HUES64 (cell line): ENCODE measurements around the gene ZMIZ1.
A peak's percentile ranks its signal among the peaks of the same experiment; 100 is the strongest.

ENCODE experiments used
- H3K27ac ChIP-seq: 2 replicates; pipeline ENCODE4 v1.7.0; 2013; ENCODE audit warnings: low read depth, low read length, inconsistent platforms
- H3K27me3 ChIP-seq: 2 replicates; pipeline ENCODE4 v1.6.1; 2013; ENCODE audit warnings: mild to moderate bottlenecking, low read length; ENCODE audit not compliant: insufficient read depth
- H3K36me3 ChIP-seq: 2 replicates; pipeline ENCODE4 v1.6.1; 2013; ENCODE audit warnings: mild to moderate bottlenecking, low read length; ENCODE audit not compliant: insufficient read depth
- H3K4me1 ChIP-seq: 2 replicates; pipeline ENCODE4 v1.6.1; 2013; ENCODE audit warnings: mild to moderate bottlenecking, low read length, moderate library complexity; ENCODE audit not compliant: insufficient read depth
- H3K4me3 ChIP-seq: 2 replicates; pipeline ENCODE4 v1.5.1; 2013; ENCODE audit warnings: mild to moderate bottlenecking, low read length, moderate library complexity
- H3K9ac ChIP-seq: 2 replicates; pipeline ENCODE4 v1.6.1; 2013; ENCODE audit warnings: mild to moderate bottlenecking, low read depth, low read length
- H3K9me3 ChIP-seq: 2 replicates; pipeline ENCODE4 v1.6.1; 2013; ENCODE audit warnings: low read depth, low read length; ENCODE audit not compliant: insufficient read depth
- WGBS: fragments of 150-250, 120-280 bp; methylation state at CpG from one replicate; pipeline ENCODE4 v1.1.7; 2013; ENCODE audit warnings: missing lambda C conversion rate; 5-methylcytosine and 5-hydroxymethylcytosine counted together

The ZMIZ1 gene

DNA sequence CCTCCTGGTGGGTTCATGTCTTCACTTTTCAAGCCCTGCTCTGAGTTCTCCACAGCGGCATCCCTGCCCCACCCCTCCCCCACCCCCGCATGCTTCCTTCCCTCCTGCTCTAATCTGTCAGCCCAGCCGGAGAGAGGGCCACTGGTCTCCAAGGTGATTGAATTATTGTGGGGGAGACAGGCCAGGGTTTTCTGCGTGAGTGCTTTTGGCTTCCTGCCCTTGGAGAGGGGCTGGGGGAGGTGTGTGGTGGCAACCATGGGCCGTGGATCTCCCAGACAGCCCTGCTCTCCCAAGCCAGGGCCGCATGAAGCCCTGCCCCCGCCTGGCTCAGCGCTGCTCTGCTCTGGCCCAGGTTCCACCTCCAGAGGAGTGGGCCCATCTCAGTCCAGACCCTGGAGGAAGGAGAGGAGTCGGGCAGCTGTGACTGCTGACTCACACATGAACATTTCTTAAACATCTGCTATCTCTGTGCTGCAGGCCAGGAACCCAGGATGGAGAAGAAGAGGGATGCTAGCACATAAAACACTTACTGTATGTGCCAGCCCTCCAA, 109.9 kb downstream of the ZMIZ1 start:
- Histone ChIP-seq H3K4me1 (peaks cover 24% of the 10 kb centered on the region), H3K9ac (peak overlapping the region; percentile 42; the same call in 1 of the 2 replicates), H3K36me3 (peaks cover 3% of the 10 kb centered on the region), H3K9me3 (no peaks in the 10 kb centered on the region), H3K4me3 (no peak overlapping the region), H3K27me3 (no peaks in the 10 kb centered on the region), H3K27ac (0 out of 2 replicates have a peak overlapping the region, but pooled peaks have one; percentile 26)
- WGBS, result 46% methylated on average over 8 of the region's 9 CpGs

- H3K27me3 ChIP-seq, result no peaks in the 10 kb centered on the region
- WGBS, result 65% methylated on average over 7 of the region's 7 CpGs
- H3K27ac ChIP-seq, result no peak overlapping the region
- H3K4me3 ChIP-seq, result no peak overlapping the region
- peak overlapping the region; percentile 42 for H3K9ac ChIP-seq
- peaks cover 26% of the 10 kb centered on the region for H3K4me1 ChIP-seq
- H3K36me3 ChIP-seq, result no peaks in the 10 kb centered on the region; the same call in 1 of the 2 replicates
- H3K9me3 ChIP-seq, result no peaks in the 10 kb centered on the region
Observed at GRCh38 chr10:79179164-79179956, 110.6 kb downstream of the ZMIZ1 start.

- Histone ChIP-seq H3K4me1 (peaks cover 32% of the 10 kb centered on the region), H3K27ac (no peak overlapping the region), H3K36me3 (no peaks in the 10 kb centered on the region; the same call in 1 of the 2 replicates), H3K9ac (no peak overlapping the region), H3K27me3 (no peaks in the 10 kb centered on the region), H3K4me3 (no peak overlapping the region), H3K9me3 (no peaks in the 10 kb centered on the region)
- WGBS, result 93% methylated on average over 7 of the region's 7 CpGs
Observed at GRCh38 chr10:79179957-79180309, 111.2 kb downstream of the ZMIZ1 start.

DNA sequence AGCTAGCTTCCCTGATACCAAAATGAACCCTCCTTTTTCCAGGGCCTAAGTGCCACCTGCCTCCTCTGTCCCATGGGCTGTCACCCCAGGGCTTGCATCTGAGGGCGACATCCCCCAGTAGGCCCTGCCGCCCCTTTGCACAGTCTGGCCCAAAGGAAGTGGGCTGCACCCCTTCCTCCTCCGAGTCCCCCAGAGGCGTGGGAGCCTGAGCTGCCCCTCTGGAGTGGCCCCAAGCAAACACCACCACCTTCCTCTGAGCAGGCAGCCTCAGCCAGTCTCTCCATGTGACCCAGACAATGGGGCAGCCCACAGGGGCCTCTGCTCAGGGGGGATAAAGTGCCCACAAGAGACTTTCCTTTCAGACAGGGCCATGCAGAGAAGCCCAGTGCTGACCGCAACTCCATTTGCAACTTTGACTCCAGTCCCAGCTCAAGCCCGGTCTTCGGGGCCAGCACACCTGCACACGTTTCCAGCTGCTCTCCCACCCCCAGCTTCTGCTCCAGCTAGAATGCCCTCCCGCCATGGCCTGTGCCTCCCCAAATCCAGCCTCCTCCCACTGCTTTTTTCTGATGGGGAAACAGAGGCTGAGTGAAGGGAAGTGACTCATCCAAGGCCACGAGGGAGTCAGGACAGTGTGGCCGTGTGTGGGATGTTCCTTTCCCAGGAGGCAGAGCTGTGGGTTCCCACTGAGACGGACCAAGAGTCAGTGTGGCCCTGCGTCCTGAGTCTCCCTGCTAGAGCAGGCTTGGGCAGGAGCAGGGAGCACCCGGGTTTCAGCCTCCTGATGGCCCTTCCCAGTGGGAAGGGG, 111.9 kb downstream of the ZMIZ1 start:
- Histone ChIP-seq H3K9me3 (no peaks in the 10 kb centered on the region), H3K9ac (no peak overlapping the region), H3K36me3 (no peaks in the 10 kb centered on the region; the same call in 1 of the 2 replicates), H3K27me3 (no peaks in the 10 kb centered on the region), H3K4me1 (peaks cover 38% of the 10 kb centered on the region), H3K4me3 (no peak overlapping the region), H3K27ac (no peak overlapping the region)
- 88% methylated on average over 13 of the region's 14 CpGs for WGBS

GRCh38 chr10:79181227-79181626, 112.5 kb downstream of the ZMIZ1 start:
- 88% methylated on average over 8 of the region's 8 CpGs for WGBS
- peaks cover 43% of the 10 kb centered on the region for H3K4me1 ChIP-seq
- no peak overlapping the region for H3K9ac ChIP-seq
- H3K36me3 ChIP-seq, result no peaks in the 10 kb centered on the region; the same call in 1 of the 2 replicates
- H3K4me3 ChIP-seq, result no peak overlapping the region
- no peaks in the 10 kb centered on the region for H3K9me3 ChIP-seq
- H3K27ac ChIP-seq, result no peak overlapping the region
- no peaks in the 10 kb centered on the region for H3K27me3 ChIP-seq

- H3K27ac ChIP-seq, result no peak overlapping the region
- H3K9me3 ChIP-seq, result no peaks in the 10 kb centered on the region
- no peaks in the 10 kb centered on the region for H3K27me3 ChIP-seq
- H3K4me3 ChIP-seq, result no peak overlapping the region
- H3K4me1 ChIP-seq, result peaks cover 43% of the 10 kb centered on the region
- WGBS, result 90% methylated on average over 15 of the region's 15 CpGs
- H3K36me3 ChIP-seq, result no peaks in the 10 kb centered on the region; the same call in 1 of the 2 replicates
- no peak overlapping the region for H3K9ac ChIP-seq
Observed at GRCh38 chr10:79181698-79182521, 113.1 kb downstream of the ZMIZ1 start.

GRCh38 chr10:79182781-79183467, 114.2 kb downstream of the ZMIZ1 start:
- whole genome bisulfite sequencing, result 94% methylated on average over 14 of the region's 14 CpGs
- peaks cover 42% of the 10 kb centered on the region for H3K4me1 ChIP-seq
- H3K9me3 ChIP-seq, result no peaks in the 10 kb centered on the region
- H3K27me3 ChIP-seq, result no peaks in the 10 kb centered on the region
- H3K27ac ChIP-seq, result no peak overlapping the region
- no peak overlapping the region for H3K9ac ChIP-seq
- H3K4me3 ChIP-seq, result no peak overlapping the region
- H3K36me3 ChIP-seq, result peaks cover 6% of the 10 kb centered on the region; the same call in 1 of the 2 replicates

DNA sequence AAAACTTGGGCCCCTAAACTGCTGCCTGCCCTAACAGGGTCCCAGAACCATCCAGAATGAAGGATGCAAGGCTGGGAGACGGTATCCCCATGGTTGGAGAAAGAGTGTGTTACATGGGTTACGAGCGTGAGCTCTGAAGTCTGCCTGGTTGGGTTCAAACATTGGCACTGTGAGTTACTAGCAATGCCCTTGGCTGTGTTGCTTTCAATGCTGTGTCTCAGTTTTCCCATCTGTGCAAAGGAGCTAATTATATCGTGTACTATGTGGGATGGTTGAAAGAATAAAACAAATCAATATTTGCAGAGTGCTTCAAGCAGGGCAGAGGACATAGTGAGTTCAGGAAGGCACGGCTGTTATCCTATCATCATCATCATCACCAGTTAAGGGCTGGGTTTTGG, 114.7 kb downstream of the ZMIZ1 start:
- H3K36me3 ChIP-seq, result peaks cover 6% of the 10 kb centered on the region; the same call in 1 of the 2 replicates
- WGBS, result 95% methylated on average over 5 of the region's 5 CpGs
- H3K27ac ChIP-seq, result no peak overlapping the region
- H3K4me3 ChIP-seq, result no peak overlapping the region
- no peaks in the 10 kb centered on the region for H3K27me3 ChIP-seq
- no peak overlapping the region for H3K9ac ChIP-seq
- H3K9me3 ChIP-seq, result no peaks in the 10 kb centered on the region
- peaks cover 40% of the 10 kb centered on the region for H3K4me1 ChIP-seq

DNA sequence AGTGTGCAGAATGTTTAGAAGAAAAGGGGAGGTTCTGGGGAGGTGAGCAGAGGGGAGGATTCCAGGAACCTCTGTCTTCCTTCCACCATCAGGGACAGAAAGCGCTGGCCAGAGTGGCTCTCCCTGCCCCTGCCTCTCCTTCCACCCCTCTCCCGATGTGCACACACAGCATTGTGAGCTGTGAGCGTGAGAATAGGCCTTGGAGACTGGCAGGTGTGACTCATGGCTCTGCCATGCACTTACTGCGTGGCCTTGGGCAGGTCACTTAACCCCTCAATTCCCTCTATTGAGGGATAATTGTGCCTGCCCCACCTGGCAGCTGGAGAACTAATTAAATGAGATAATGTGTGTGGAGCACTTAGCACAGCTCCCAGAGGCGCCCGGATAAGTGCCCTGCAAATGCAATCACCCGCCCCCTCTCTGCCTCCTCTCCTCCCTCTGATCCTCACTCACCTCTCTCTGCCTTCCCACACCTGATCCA, 115.4 kb downstream of the ZMIZ1 start:
- no peaks in the 10 kb centered on the region for H3K27me3 ChIP-seq
- WGBS, result 61% methylated on average over 7 of the region's 7 CpGs
- peaks cover 38% of the 10 kb centered on the region for H3K4me1 ChIP-seq
- no peak overlapping the region; the same call in 1 of the 2 replicates for H3K27ac ChIP-seq
- no peak overlapping the region for H3K9ac ChIP-seq
- peaks cover 6% of the 10 kb centered on the region; the same call in 1 of the 2 replicates for H3K36me3 ChIP-seq
- no peak overlapping the region for H3K4me3 ChIP-seq
- H3K9me3 ChIP-seq, result no peaks in the 10 kb centered on the region

DNA sequence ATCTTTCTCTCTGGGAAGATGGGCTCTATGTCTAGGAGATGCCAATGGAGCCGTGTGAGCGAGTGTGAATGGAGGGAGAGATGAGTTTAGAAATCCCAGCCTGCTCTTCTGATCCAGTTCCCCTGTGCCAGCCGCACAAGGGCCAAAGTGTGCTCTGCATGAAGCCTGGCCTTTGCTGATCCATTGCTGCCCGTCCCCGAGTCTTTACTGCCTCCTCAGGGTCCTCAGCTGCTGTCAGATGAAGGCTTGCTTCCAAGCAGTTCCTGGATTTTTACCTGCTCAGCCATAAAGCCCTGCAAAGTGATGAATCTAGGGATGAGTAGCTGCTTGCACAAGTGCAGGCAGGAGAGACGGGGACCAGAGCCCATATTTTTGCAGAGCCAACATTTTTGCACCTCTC, 115.9 kb downstream of the ZMIZ1 start:
- Histone ChIP-seq H3K27me3 (no peaks in the 10 kb centered on the region), H3K9ac (no peak overlapping the region), H3K4me1 (peaks cover 34% of the 10 kb centered on the region), H3K4me3 (no peak overlapping the region), H3K9me3 (no peaks in the 10 kb centered on the region), H3K27ac (peak overlapping the region; percentile 42; the same call in 1 of the 2 replicates), H3K36me3 (peaks cover 6% of the 10 kb centered on the region; the same call in 1 of the 2 replicates)
- 81% methylated on average over 6 of the region's 6 CpGs for WGBS
